GM23338 (cell line): Measurements from ENCODE around the gene GPC5. TPM values are rescaled to one million over a fixed set of nuclear protein-coding genes. Genes with fewer than 3 reads are reported as not detected.

ENCODE experiments used
- ATAC-seq: fragments of 200-7000 bp; cut with Tn5 transposase; 3 replicates; pipeline ENCODE4 v1.9.1; 2020
- DNase-seq: peaks from one replicate; pipeline ENCODE4 v3.0.0-alpha.2; 2015; ENCODE audit warnings: low spot score
- H2AFZ ChIP-seq: fragments of 200-600 bp; sonication (generic); 2 replicates; pipeline ENCODE4 v1.8.0; 2016; ENCODE audit warnings: antibody characterized with exemption, mild to moderate bottlenecking, moderate library complexity
- H3F3A ChIP-seq: fragments of 200-600 bp; sonication (generic); replicated peaks from 2 replicates; pipeline ENCODE4 v1.8.0; 2017; ENCODE audit warnings: antibody characterized with exemption, mixed run types, low read depth
- H3K27ac ChIP-seq: fragments of 200-600 bp; sonication (generic); 2 replicates; pipeline ENCODE4 v1.6.1; 2016; ENCODE audit warnings: low read depth
- H3K27me3 ChIP-seq: fragments of 200-600 bp; sonication (generic); 2 replicates; pipeline ENCODE4 v1.8.0; 2016; ENCODE audit warnings: mild to moderate bottlenecking, mixed run types, moderate library complexity; ENCODE audit not compliant: insufficient read depth
- H3K36me3 ChIP-seq: fragments of 200-600 bp; sonication (generic); 2 replicates; pipeline ENCODE4 v1.8.0; 2016; ENCODE audit warnings: mild to moderate bottlenecking; ENCODE audit not compliant: insufficient read depth
- H3K4me1 ChIP-seq: fragments of 200-600 bp; sonication (generic); 2 replicates; pipeline ENCODE4 v1.8.0; 2016; ENCODE audit warnings: mild to moderate bottlenecking, moderate library complexity; ENCODE audit not compliant: insufficient read depth
- H3K4me2 ChIP-seq: fragments of 200-600 bp; sonication (generic); 2 replicates; pipeline ENCODE4 v1.7.1; 2017; ENCODE audit warnings: mixed run types
- H3K4me3 ChIP-seq: fragments of 200-600 bp; sonication (generic); 2 replicates; pipeline ENCODE4 v1.6.1; 2016; ENCODE audit warnings: mixed run types
- H3K79me2 ChIP-seq: fragments of 200-600 bp; sonication (generic); replicated peaks from 2 replicates; pipeline ENCODE4 v1.8.0; 2017; ENCODE audit warnings: mild to moderate bottlenecking; ENCODE audit not compliant: insufficient read depth
- H3K9me2 ChIP-seq: fragments of 200-600 bp; sonication (generic); 2 replicates; pipeline ENCODE4 v1.8.0; 2017; ENCODE audit not compliant: insufficient read depth
- H4K20me1 ChIP-seq: fragments of 200-600 bp; sonication (generic); replicated peaks from 2 replicates; pipeline ENCODE4 v1.8.0; 2017; ENCODE audit warnings: mild to moderate bottlenecking; ENCODE audit not compliant: insufficient read depth
- H3K27ac Mint-ChIP-seq: 2 replicates; pipeline ENCODE4 v1.8.0; 2020; ENCODE audit warnings: inconsistent platforms, mild to moderate bottlenecking, moderate library complexity, mixed read lengths
- H3K27me3 Mint-ChIP-seq: 3 replicates; pipeline ENCODE4 v1.8.0; 2022; ENCODE audit warnings: low read depth, mild to moderate bottlenecking, moderate library complexity, mixed read lengths, inconsistent platforms; ENCODE audit not compliant: insufficient read depth, poor library complexity
- H3K36me3 Mint-ChIP-seq: 3 replicates; pipeline ENCODE4 v1.8.0; 2021; ENCODE audit warnings: low read depth, mild to moderate bottlenecking, inconsistent platforms, moderate library complexity, mixed read lengths
- H3K4me1 Mint-ChIP-seq: 3 replicates; pipeline ENCODE4 v1.8.0; 2020; ENCODE audit warnings: mild to moderate bottlenecking, inconsistent platforms, mixed read lengths
- H3K4me3 Mint-ChIP-seq: 3 replicates; pipeline ENCODE4 v1.8.0; 2021; ENCODE audit warnings: moderate library complexity, mild to moderate bottlenecking, inconsistent platforms, mixed read lengths
- H3K9me3 Mint-ChIP-seq: 3 replicates; pipeline ENCODE4 v1.8.0; 2020; ENCODE audit warnings: moderate library complexity, mild to moderate bottlenecking, inconsistent platforms, mixed read lengths
- CREB1 ChIP-seq: fragments of 250-450 bp; sonication (Bioruptor Pico); IDR thresholded peaks from 2 replicates; pipeline ENCODE4 v1.5.0; 2020; ENCODE audit warnings: low read depth, mild to moderate bottlenecking, moderate library complexity
- JUNB ChIP-seq: IDR thresholded peaks from one replicate; pipeline ENCODE4 v1.6.1; 2016; ENCODE audit warnings: antibody characterized with exemption; ENCODE audit not compliant: unreplicated experiment
- POLR2AphosphoS5 ChIP-seq: IDR thresholded peaks from 2 replicates; pipeline ENCODE4 v1.6.1; 2016; ENCODE audit warnings: antibody characterized with exemption, low read depth
- REST ChIP-seq: IDR thresholded peaks from one replicate; pipeline ENCODE4 v1.6.1; 2018; ENCODE audit warnings: antibody characterized with exemption; ENCODE audit not compliant: unreplicated experiment
- STAT1 ChIP-seq: IDR thresholded peaks from one replicate; pipeline ENCODE4 v1.6.1; 2016; ENCODE audit warnings: antibody characterized with exemption; ENCODE audit not compliant: unreplicated experiment
- ZNF114 ChIP-seq: fragments of 250-450 bp; sonication (Bioruptor Pico); IDR thresholded peaks from 2 replicates; pipeline ENCODE4 v1.5.0; 2020; ENCODE audit warnings: mild to moderate bottlenecking, moderate library complexity
- ZNF331 ChIP-seq: fragments of 250-450 bp; sonication (Bioruptor Pico); IDR thresholded peaks from 2 replicates; pipeline ENCODE4 v1.5.0; 2020; ENCODE audit warnings: low read depth, mild to moderate bottlenecking, moderate library complexity
- ZNF462 ChIP-seq: fragments of 250-450 bp; sonication (Bioruptor Pico); IDR thresholded peaks from 2 replicates; pipeline ENCODE4 v1.5.0; 2020; ENCODE audit warnings: mild to moderate bottlenecking, moderate library complexity
- polyA plus RNA-seq: library from polyadenylated mRNA; unstranded; fragments of >200 nt; fragmentation: Nextera tagmentation; extraction: Ambion mirVana; gene quantifications from 2 replicates; pipeline ENCODE4 v1.2.1, GENCODE V29; 2016
- total RNA-seq: library from RNA; depleted of rRNA; stranded (reverse); fragments of >200 nt; shearing (Covaris generic); gene quantifications from 2 replicates; pipeline ENCODE4 v1.2.3, GENCODE V29; 2014
- TF ChIP-seq, protein P1 (sequence below): IDR thresholded peaks from 2 replicates; pipeline ENCODE4 v1.6.1; 2016; ENCODE audit warnings: antibody characterized with exemption
- TF ChIP-seq, protein P2 (sequence below), 2 experiments: fragments of 200-600 bp in 1 of 2; sonication (generic) in 1 of 2; conservative IDR thresholded peaks; 2 replicates each; pipeline versions ENCODE4 v1.5.1 to v1.6.1; 2016 to 2017; ENCODE audit warnings: antibody characterized with exemption in 2 of 2, low read depth in 2 of 2, mild to moderate bottlenecking in 2 of 2, moderate library complexity in 1 of 2

The GPC5 gene
- total and polyA plus RNA-seq, 2 experiments from 2014 or later, result 0.95 to 1.1 TPM

- TF ChIP-seq ZNF462 (CRISPR knock-in tag) (no peak), JUNB (no peak)
These were observed 699.0 kb downstream of the GPC5 start (continued) for GRCh38 chr13:92097337-92097903.

DNA sequence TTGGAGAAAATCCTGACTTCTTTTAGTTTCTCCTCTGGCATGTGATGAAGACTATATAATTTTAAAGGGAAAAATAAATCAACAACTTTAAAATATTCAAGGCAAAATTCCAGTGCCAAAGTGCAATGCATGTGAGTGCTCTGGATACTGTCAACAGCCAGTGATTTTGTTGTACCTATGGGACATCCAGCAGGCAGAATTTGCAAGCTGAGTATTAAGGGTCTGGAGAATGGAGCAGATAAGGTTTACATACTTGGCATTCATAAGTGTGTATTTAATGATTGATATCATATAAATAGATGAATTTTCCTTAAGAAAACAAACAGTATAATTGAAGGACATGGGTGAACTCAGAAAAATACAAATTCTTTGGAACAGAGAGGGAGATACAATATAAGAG is 703.4 kb downstream of the GPC5 start:
- H3K27me3 Mint-ChIP-seq, result no peaks in the 10 kb centered on the region
- Histone ChIP-seq H2AFZ (no peak overlapping the region), H3K79me2 (no peaks in the 10 kb centered on the region), H3K4me1 (0 out of 2 replicates have a peak, but pooled peaks cover 5% of the 10 kb centered on the region), H3K36me3 (no peaks in the 10 kb centered on the region), H3K27ac (no peak overlapping the region), H3K4me3 (no peak overlapping the region), H3F3A (no peaks in the 10 kb centered on the region), H3K9me2 (no peaks in the 10 kb centered on the region), H3K4me2 (no peak overlapping the region), H3K27me3 (no peaks in the 10 kb centered on the region), H4K20me1 (no peaks in the 10 kb centered on the region)
- ATAC-seq (no peak), DNase-seq (no peak)
- no peak overlapping the region for H3K4me3 Mint-ChIP-seq
- H3K27ac Mint-ChIP-seq, result no peak overlapping the region
- H3K4me1 Mint-ChIP-seq, result no peaks in the 10 kb centered on the region; the same call in 2 of the 3 replicates
- no peaks in the 10 kb centered on the region for H3K9me3 Mint-ChIP-seq
- no peaks in the 10 kb centered on the region for H3K36me3 Mint-ChIP-seq
- TF ChIP-seq REST (no peak), CREB1 (CRISPR knock-in tag) (no peak), STAT1 (no peak), POLR2AphosphoS5 (no peak), ZNF114 (CRISPR knock-in tag) (no peak), ZNF331 (no peak)
- TF ChIP-seq, protein P1, sequence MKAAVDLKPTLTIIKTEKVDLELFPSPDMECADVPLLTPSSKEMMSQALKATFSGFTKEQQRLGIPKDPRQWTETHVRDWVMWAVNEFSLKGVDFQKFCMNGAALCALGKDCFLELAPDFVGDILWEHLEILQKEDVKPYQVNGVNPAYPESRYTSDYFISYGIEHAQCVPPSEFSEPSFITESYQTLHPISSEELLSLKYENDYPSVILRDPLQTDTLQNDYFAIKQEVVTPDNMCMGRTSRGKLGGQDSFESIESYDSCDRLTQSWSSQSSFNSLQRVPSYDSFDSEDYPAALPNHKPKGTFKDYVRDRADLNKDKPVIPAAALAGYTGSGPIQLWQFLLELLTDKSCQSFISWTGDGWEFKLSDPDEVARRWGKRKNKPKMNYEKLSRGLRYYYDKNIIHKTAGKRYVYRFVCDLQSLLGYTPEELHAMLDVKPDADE, result no peak
- TF ChIP-seq, protein P2, sequence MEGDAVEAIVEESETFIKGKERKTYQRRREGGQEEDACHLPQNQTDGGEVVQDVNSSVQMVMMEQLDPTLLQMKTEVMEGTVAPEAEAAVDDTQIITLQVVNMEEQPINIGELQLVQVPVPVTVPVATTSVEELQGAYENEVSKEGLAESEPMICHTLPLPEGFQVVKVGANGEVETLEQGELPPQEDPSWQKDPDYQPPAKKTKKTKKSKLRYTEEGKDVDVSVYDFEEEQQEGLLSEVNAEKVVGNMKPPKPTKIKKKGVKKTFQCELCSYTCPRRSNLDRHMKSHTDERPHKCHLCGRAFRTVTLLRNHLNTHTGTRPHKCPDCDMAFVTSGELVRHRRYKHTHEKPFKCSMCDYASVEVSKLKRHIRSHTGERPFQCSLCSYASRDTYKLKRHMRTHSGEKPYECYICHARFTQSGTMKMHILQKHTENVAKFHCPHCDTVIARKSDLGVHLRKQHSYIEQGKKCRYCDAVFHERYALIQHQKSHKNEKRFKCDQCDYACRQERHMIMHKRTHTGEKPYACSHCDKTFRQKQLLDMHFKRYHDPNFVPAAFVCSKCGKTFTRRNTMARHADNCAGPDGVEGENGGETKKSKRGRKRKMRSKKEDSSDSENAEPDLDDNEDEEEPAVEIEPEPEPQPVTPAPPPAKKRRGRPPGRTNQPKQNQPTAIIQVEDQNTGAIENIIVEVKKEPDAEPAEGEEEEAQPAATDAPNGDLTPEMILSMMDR (conservative IDR thresholded peaks at IDR 0.05; ENCODE audit: low read depth in 2 of 2), result no peak
